OCI-LY1 (cell line): ENCODE data around the gene PLK2.

Experiments
- H2AFZ ChIP-seq: fragments of 200-600 bp; sonication (generic), shearing (Covaris generic); 2 replicates; pipeline ENCODE4 v1.6.0; 2014; ENCODE audit warnings: antibody characterized with exemption, mild to moderate bottlenecking, low read length
- H3F3A ChIP-seq: fragments of 200-600 bp; sonication (generic), shearing (Covaris generic); 2 replicates; pipeline ENCODE4 v1.6.0; 2014; ENCODE audit warnings: mild to moderate bottlenecking, antibody characterized with exemption, low read length, moderate library complexity; ENCODE audit not compliant: insufficient read depth
- H3K27ac ChIP-seq: fragments of 200-600 bp; sonication (generic); 2 replicates; pipeline ENCODE4 v1.5.1; 2014; ENCODE audit warnings: low read length, mixed run types, mild to moderate bottlenecking, low read depth; ENCODE audit not compliant: poor library complexity, severe bottlenecking
- H3K27me3 ChIP-seq: fragments of 200-600 bp; sonication (generic); 2 replicates; pipeline ENCODE4 v1.6.0; 2014; ENCODE audit warnings: antibody characterized with exemption, mild to moderate bottlenecking, low read length, moderate library complexity; ENCODE audit not compliant: insufficient read depth
- H3K36me3 ChIP-seq: fragments of 200-600 bp; sonication (generic); 2 replicates; pipeline ENCODE4 v1.6.1; 2014; ENCODE audit warnings: mild to moderate bottlenecking, antibody characterized with exemption, low read length, moderate library complexity, mixed read lengths; ENCODE audit not compliant: insufficient read depth
- H3K4me1 ChIP-seq: fragments of 200-600 bp; sonication (generic); 2 replicates; pipeline ENCODE4 v1.5.1; 2014; ENCODE audit warnings: mild to moderate bottlenecking, low read length, moderate library complexity; ENCODE audit not compliant: insufficient read depth, severe bottlenecking
- H3K4me2 ChIP-seq: fragments of 200-600 bp; sonication (generic), shearing (Covaris generic); 2 replicates; pipeline ENCODE4 v1.6.1; 2014; ENCODE audit warnings: low read length
- H3K4me3 ChIP-seq: fragments of 200-600 bp; sonication (generic); 2 replicates; pipeline ENCODE4 v1.5.1; 2014; ENCODE audit warnings: low read length, low read depth, mild to moderate bottlenecking, mixed read lengths; ENCODE audit not compliant: poor library complexity, severe bottlenecking
- H3K79me2 ChIP-seq: fragments of 200-600 bp; shearing (Covaris generic); 2 replicates; pipeline ENCODE4 v1.6.1; 2016; ENCODE audit warnings: mixed run types, low read length, mixed read lengths; ENCODE audit not compliant: insufficient read depth
- H3K9ac ChIP-seq: fragments of 200-600 bp; sonication (generic), shearing (Covaris generic); 2 replicates; pipeline ENCODE4 v1.6.1; 2014; ENCODE audit warnings: mild to moderate bottlenecking, low read length, mixed read lengths
- H3K9me2 ChIP-seq: fragments of 200-600 bp; sonication (generic), shearing (Covaris generic); 2 replicates; pipeline ENCODE4 v1.6.1; 2014; ENCODE audit warnings: low read depth, mild to moderate bottlenecking, low read length, mixed read lengths
- H3K9me3 ChIP-seq: fragments of 200-600 bp; shearing (Covaris generic); 2 replicates; pipeline ENCODE4 v1.6.1; 2014; ENCODE audit warnings: low read length, mixed read lengths
- H4K20me1 ChIP-seq: fragments of 200-600 bp; sonication (generic), shearing (Covaris generic); 2 replicates; pipeline ENCODE4 v1.6.0; 2016; ENCODE audit warnings: mild to moderate bottlenecking, low read length; ENCODE audit not compliant: insufficient read depth
- CTCF ChIP-seq: fragments of 200-600 bp; sonication (generic), shearing (Covaris generic); IDR thresholded peaks from 2 replicates; pipeline ENCODE4 v1.5.1; 2017; ENCODE audit warnings: mild to moderate bottlenecking, antibody characterized with exemption, low read length, moderate library complexity, mixed read lengths
- EZH2 ChIP-seq: fragments of 200-600 bp; sonication (generic), shearing (Covaris generic); IDR thresholded peaks from 2 replicates; pipeline ENCODE4 v1.8.0; 2017; ENCODE audit warnings: borderline replicate concordance, mixed run types, mild to moderate bottlenecking, antibody characterized with exemption, low read length, moderate library complexity, mixed read lengths

PLK2 gene

GRCh38 chr5:58412081-58412480, 47.8 kb downstream of the PLK2 start:
- Histone ChIP-seq H3K9me2 (no peaks in the 10 kb centered on the region), H3K4me2 (no peak overlapping the region), H4K20me1 (no peaks in the 10 kb centered on the region), H3K9ac (no peak overlapping the region), H3K27me3 (no peaks in the 10 kb centered on the region), H3K4me1 (no peaks in the 10 kb centered on the region), H3K79me2 (no peaks in the 10 kb centered on the region), H3F3A (no peaks in the 10 kb centered on the region), H3K9me3 (no peaks in the 10 kb centered on the region), H3K4me3 (no peak overlapping the region), H2AFZ (no peak overlapping the region), H3K27ac (no peak overlapping the region), H3K36me3 (no peaks in the 10 kb centered on the region)
- no peak for TF ChIP-seq CTCF
- no peak for TF ChIP-seq EZH2

GRCh38 chr5:58411372-58411771, 48.5 kb downstream of the PLK2 start:
- H3K9me2 ChIP-seq, result no peaks in the 10 kb centered on the region
- H3K27ac ChIP-seq, result no peak overlapping the region
- no peaks in the 10 kb centered on the region for H3K27me3 ChIP-seq
- no peaks in the 10 kb centered on the region for H3K4me1 ChIP-seq
- no peaks in the 10 kb centered on the region for H3K79me2 ChIP-seq
- H2AFZ ChIP-seq, result no peak overlapping the region
- H4K20me1 ChIP-seq, result no peaks in the 10 kb centered on the region
- no peak overlapping the region for H3K4me2 ChIP-seq
- no peaks in the 10 kb centered on the region for H3F3A ChIP-seq
- H3K4me3 ChIP-seq, result no peak overlapping the region
- H3K9me3 ChIP-seq, result no peaks in the 10 kb centered on the region
- TF ChIP-seq EZH2 (no peak), CTCF (no peak)
- H3K36me3 ChIP-seq, result no peaks in the 10 kb centered on the region
- no peak overlapping the region for H3K9ac ChIP-seq

- no peaks in the 10 kb centered on the region for H3K9me2 ChIP-seq
- H2AFZ ChIP-seq, result no peak overlapping the region
- H4K20me1 ChIP-seq, result no peaks in the 10 kb centered on the region
- no peak overlapping the region for H3K27ac ChIP-seq
- no peak overlapping the region for H3K9ac ChIP-seq
- TF ChIP-seq EZH2, result no peak
- TF ChIP-seq CTCF, result no peak
- no peaks in the 10 kb centered on the region for H3K4me1 ChIP-seq
- no peak overlapping the region for H3K4me2 ChIP-seq
- no peak overlapping the region for H3K4me3 ChIP-seq
- no peaks in the 10 kb centered on the region for H3K9me3 ChIP-seq
- H3F3A ChIP-seq, result no peaks in the 10 kb centered on the region
- H3K36me3 ChIP-seq, result no peaks in the 10 kb centered on the region
- H3K27me3 ChIP-seq, result no peaks in the 10 kb centered on the region
- no peaks in the 10 kb centered on the region for H3K79me2 ChIP-seq
Observed at GRCh38 chr5:58410441-58410840, 49.4 kb downstream of the PLK2 start.
